ENCODE measurements around the gene ERGIC1. TPM values are rescaled to one million over a fixed set of nuclear protein-coding genes. Genes with fewer than 3 reads are reported as not detected.

The ERGIC1 gene
- total and polyA plus RNA-seq, 4 donors, result 46.2 to 110 (median 88.6) TPM

GRCh38 chr5:172852490-172853354 is 18.7 kb downstream of the ERGIC1 start:
- no peak overlapping the region for H3K4me3 ChIP-seq (ENCODE audit: low read depth, low read length)
- H3K27ac ChIP-seq (ENCODE audit: low read depth, low read length), result no peak overlapping the region
- no peak for DNase-seq (ENCODE audit: low read depth in 4 of 6, low spot score in 6 of 6)
- peaks cover 30% of the 10 kb centered on the region for H3K36me3 ChIP-seq (ENCODE audit: control insufficient read depth, insufficient read depth, low read length)
- H3K9me3 ChIP-seq (ENCODE audit: control insufficient read depth, insufficient read depth, low read length), result no peaks in the 10 kb centered on the region
- peaks cover 15% of the 10 kb centered on the region for H3K4me1 ChIP-seq (ENCODE audit: control insufficient read depth, insufficient read depth, low read length)
- 92% methylated on average over 12 of the region's 18 CpGs for WGBS (ENCODE audit: insufficient coverage)
- H3K27me3 ChIP-seq (ENCODE audit: control insufficient read depth, insufficient read depth, low read length), result no peaks in the 10 kb centered on the region

- Histone ChIP-seq H3K27me3 (ENCODE audit: control insufficient read depth, insufficient read depth, low read length) (no peaks in the 10 kb centered on the region), H3K9me3 (ENCODE audit: control insufficient read depth, insufficient read depth, low read length) (no peaks in the 10 kb centered on the region), H3K36me3 (ENCODE audit: control insufficient read depth, insufficient read depth, low read length) (peaks cover 36% of the 10 kb centered on the region), H3K4me3 (ENCODE audit: low read depth, low read length) (no peak overlapping the region), H3K4me1 (ENCODE audit: control insufficient read depth, insufficient read depth, low read length) (peaks cover 17% of the 10 kb centered on the region), H3K27ac (ENCODE audit: low read depth, low read length) (no peak overlapping the region)
- 91% methylated on average over 6 of the region's 8 CpGs for WGBS (ENCODE audit: insufficient coverage)
- no peak for DNase-seq (ENCODE audit: low read depth in 4 of 6, low spot score in 6 of 6)
These were observed 19.4 kb downstream of the ERGIC1 start for GRCh38 chr5:172853355-172853975.

- Histone ChIP-seq H3K36me3 (ENCODE audit: control insufficient read depth, insufficient read depth, low read length) (peaks cover 39% of the 10 kb centered on the region), H3K9me3 (ENCODE audit: control insufficient read depth, insufficient read depth, low read length) (no peaks in the 10 kb centered on the region), H3K4me1 (ENCODE audit: control insufficient read depth, insufficient read depth, low read length) (peaks cover 27% of the 10 kb centered on the region), H3K4me3 (ENCODE audit: low read depth, low read length) (no peak overlapping the region), H3K27me3 (ENCODE audit: control insufficient read depth, insufficient read depth, low read length) (no peaks in the 10 kb centered on the region), H3K27ac (ENCODE audit: low read depth, low read length) (no peak overlapping the region)
- 60% methylated on average over 2 of the region's 12 CpGs for WGBS (ENCODE audit: insufficient coverage)
- no peak for DNase-seq (ENCODE audit: low read depth in 4 of 6, low spot score in 6 of 6)
These were observed 20.4 kb downstream of the ERGIC1 start for GRCh38 chr5:172854451-172854871.

- Histone ChIP-seq H3K4me3 (ENCODE audit: low read depth, low read length) (no peak overlapping the region), H3K4me1 (ENCODE audit: control insufficient read depth, insufficient read depth, low read length) (peaks cover 32% of the 10 kb centered on the region), H3K27me3 (ENCODE audit: control insufficient read depth, insufficient read depth, low read length) (no peaks in the 10 kb centered on the region), H3K9me3 (ENCODE audit: control insufficient read depth, insufficient read depth, low read length) (no peaks in the 10 kb centered on the region), H3K27ac (ENCODE audit: low read depth, low read length) (no peak overlapping the region), H3K36me3 (ENCODE audit: control insufficient read depth, insufficient read depth, low read length) (peaks cover 39% of the 10 kb centered on the region)
- no peak for DNase-seq (ENCODE audit: low read depth in 4 of 6, low spot score in 6 of 6)
- WGBS (ENCODE audit: insufficient coverage), result 89% methylated on average over 3 of the region's 5 CpGs
These were observed 20.9 kb downstream of the ERGIC1 start for GRCh38 chr5:172854971-172855370.

- H3K4me1 ChIP-seq (ENCODE audit: control insufficient read depth, insufficient read depth, low read length), result peaks cover 39% of the 10 kb centered on the region
- peaks cover 37% of the 10 kb centered on the region for H3K36me3 ChIP-seq (ENCODE audit: control insufficient read depth, insufficient read depth, low read length)
- no peak for DNase-seq (ENCODE audit: low read depth in 4 of 6, low spot score in 6 of 6)
- 89% methylated on average over 16 of the region's 18 CpGs for WGBS (ENCODE audit: insufficient coverage)
- no peak overlapping the region for H3K4me3 ChIP-seq (ENCODE audit: low read depth, low read length)
- no peak overlapping the region for H3K27ac ChIP-seq (ENCODE audit: low read depth, low read length)
- H3K9me3 ChIP-seq (ENCODE audit: control insufficient read depth, insufficient read depth, low read length), result no peaks in the 10 kb centered on the region
- no peaks in the 10 kb centered on the region for H3K27me3 ChIP-seq (ENCODE audit: control insufficient read depth, insufficient read depth, low read length)
These were observed 21.7 kb downstream of the ERGIC1 start for GRCh38 chr5:172855597-172856292.

- no peak overlapping the region for H3K4me3 ChIP-seq (ENCODE audit: low read depth, low read length)
- H3K9me3 ChIP-seq (ENCODE audit: control insufficient read depth, insufficient read depth, low read length), result no peaks in the 10 kb centered on the region
- WGBS (ENCODE audit: insufficient coverage), result 86% methylated on average over 4 of the region's 4 CpGs
- DNase-seq (ENCODE audit: low read depth in 4 of 6, low spot score in 6 of 6), result no peak
- H3K36me3 ChIP-seq (ENCODE audit: control insufficient read depth, insufficient read depth, low read length), result peaks cover 42% of the 10 kb centered on the region
- H3K27me3 ChIP-seq (ENCODE audit: control insufficient read depth, insufficient read depth, low read length), result no peaks in the 10 kb centered on the region
- H3K27ac ChIP-seq (ENCODE audit: low read depth, low read length), result no peak overlapping the region
- H3K4me1 ChIP-seq (ENCODE audit: control insufficient read depth, insufficient read depth, low read length), result peaks cover 45% of the 10 kb centered on the region
These were observed 22.3 kb downstream of the ERGIC1 start for GRCh38 chr5:172856336-172856735.

- DNase-seq (ENCODE audit: low read depth in 4 of 6, low spot score in 6 of 6), result no peak
- H3K27ac ChIP-seq (ENCODE audit: low read depth, low read length), result no peak overlapping the region
- H3K9me3 ChIP-seq (ENCODE audit: control insufficient read depth, insufficient read depth, low read length), result no peaks in the 10 kb centered on the region
- no peaks in the 10 kb centered on the region for H3K27me3 ChIP-seq (ENCODE audit: control insufficient read depth, insufficient read depth, low read length)
- peaks cover 42% of the 10 kb centered on the region for H3K36me3 ChIP-seq (ENCODE audit: control insufficient read depth, insufficient read depth, low read length)
- peaks cover 39% of the 10 kb centered on the region for H3K4me1 ChIP-seq (ENCODE audit: control insufficient read depth, insufficient read depth, low read length)
- 89% methylated on average over 7 of the region's 7 CpGs for WGBS (ENCODE audit: insufficient coverage)
- H3K4me3 ChIP-seq (ENCODE audit: low read depth, low read length), result no peak overlapping the region
These were observed 23.9 kb downstream of the ERGIC1 start for GRCh38 chr5:172857982-172858381.

GRCh38 chr5:172858511-172858989 is 24.5 kb downstream of the ERGIC1 start:
- no peak overlapping the region for H3K4me3 ChIP-seq (ENCODE audit: low read depth, low read length)
- peak overlapping the region; percentile 73 for H3K27ac ChIP-seq (ENCODE audit: low read depth, low read length)
- DNase-seq (ENCODE audit: low read depth in 4 of 6, low spot score in 6 of 6), result no peak
- peaks cover 39% of the 10 kb centered on the region for H3K4me1 ChIP-seq (ENCODE audit: control insufficient read depth, insufficient read depth, low read length)
- H3K27me3 ChIP-seq (ENCODE audit: control insufficient read depth, insufficient read depth, low read length), result no peaks in the 10 kb centered on the region
- H3K36me3 ChIP-seq (ENCODE audit: control insufficient read depth, insufficient read depth, low read length), result peaks cover 37% of the 10 kb centered on the region
- WGBS (ENCODE audit: insufficient coverage), result 81% methylated on average over 11 of the region's 12 CpGs
- no peaks in the 10 kb centered on the region for H3K9me3 ChIP-seq (ENCODE audit: control insufficient read depth, insufficient read depth, low read length)

GRCh38 chr5:172858990-172859811 is 25.1 kb downstream of the ERGIC1 start:
- H3K4me3 ChIP-seq (ENCODE audit: low read depth, low read length), result no peak overlapping the region
- H3K4me1 ChIP-seq (ENCODE audit: control insufficient read depth, insufficient read depth, low read length), result peaks cover 38% of the 10 kb centered on the region
- no peaks in the 10 kb centered on the region for H3K9me3 ChIP-seq (ENCODE audit: control insufficient read depth, insufficient read depth, low read length)
- peaks cover 37% of the 10 kb centered on the region for H3K36me3 ChIP-seq (ENCODE audit: control insufficient read depth, insufficient read depth, low read length)
- WGBS (ENCODE audit: insufficient coverage), result 74% methylated on average over 12 of the region's 15 CpGs
- no peak for DNase-seq (ENCODE audit: low read depth in 4 of 6, low spot score in 6 of 6)
- no peaks in the 10 kb centered on the region for H3K27me3 ChIP-seq (ENCODE audit: control insufficient read depth, insufficient read depth, low read length)
- H3K27ac ChIP-seq (ENCODE audit: low read depth, low read length), result peak overlapping the region; percentile 73
